Forelimb muscle (tissue), 1 donor: ENCODE measurements around the gene OAT. TPM values are rescaled to one million over a fixed set of nuclear protein-coding genes. Genes with fewer than 3 reads are reported as not detected.
"Not testable (repeated sequence)": the region's sequence is repeated elsewhere in the genome, so short reads cannot be mapped to it uniquely, and the experiment has no call there.

Source experiments
- DNase-seq: peaks from one replicate; pipeline ENCODE4 v3.0.0-alpha.2; 2013; ENCODE audit warnings: low read depth
- polyA plus RNA-seq: library from polyadenylated mRNA; unstranded; fragments of 120-200 nt; gene quantifications from one replicate; pipeline ENCODE4 v1.2.1, GENCODE V29; 2013; ENCODE audit not compliant: insufficient read length

OAT gene
- polyA plus RNA-seq, 1 donor = 57.2 TPM

- no peak for DNase-seq
Measured at GRCh38 chr10:124378881-124379471, 39.7 kb downstream of the OAT start.

GRCh38 chr10:124378271-124378670 is 40.5 kb downstream of the OAT start:
- DNase-seq = no peak

GRCh38 chr10:124377101-124377500 is 41.6 kb downstream of the OAT start:
- DNase-seq = no peak

- no peak for DNase-seq
Measured at GRCh38 chr10:124376411-124376810, 42.3 kb downstream of the OAT start.

GRCh38 chr10:124375691-124376090 is 43.0 kb downstream of the OAT start:
- no peak for DNase-seq

GRCh38 chr10:124375353-124375614 is 43.4 kb downstream of the OAT start:
- DNase-seq = no peak

- DNase-seq = no peak
Measured at GRCh38 chr10:124374535-124375352, 44.0 kb downstream of the OAT start.

GRCh38 chr10:124372899-124373298 is 45.8 kb downstream of the OAT start:
- DNase-seq = no peak

GRCh38 chr10:124370426-124370825 is 48.3 kb downstream of the OAT start:
- DNase-seq = no peak

- DNase-seq = no peak
Measured at GRCh38 chr10:124369986-124370385, 48.7 kb downstream of the OAT start.

GRCh38 chr10:124369533-124369932 is 49.2 kb downstream of the OAT start:
- DNase-seq = not testable (repeated sequence)

GRCh38 chr10:124369066-124369465 is 49.7 kb downstream of the OAT start:
- no peak for DNase-seq

- no peak for DNase-seq
Measured at GRCh38 chr10:124367936-124368335, 50.8 kb downstream of the OAT start.

GRCh38 chr10:124367414-124367813 is 51.3 kb downstream of the OAT start:
- DNase-seq = no peak

GRCh38 chr10:124366825-124367224 is 51.9 kb downstream of the OAT start:
- no peak for DNase-seq

GRCh38 chr10:124366343-124366742 is 52.4 kb downstream of the OAT start:
- DNase-seq = no peak

GRCh38 chr10:124364674-124365073 is 54.0 kb downstream of the OAT start:
- DNase-seq = no peak

- no peak for DNase-seq
Measured at GRCh38 chr10:124362568-124362967, 56.2 kb downstream of the OAT start.

- DNase-seq = no peak
Measured at GRCh38 chr10:124359336-124359832, 59.3 kb downstream of the OAT start.

GRCh38 chr10:124357561-124357885 is 61.2 kb downstream of the OAT start:
- DNase-seq = no peak

GRCh38 chr10:124356701-124357560 is 61.8 kb downstream of the OAT start:
- no peak for DNase-seq
